RWPE1 (cell line): ENCODE data around the gene LYPD6.

Experiments used
- CTCF ChIA-PET: fragments of 350-600 bp; sonication (Branson Sonifier 250); formaldehyde crosslinking; extraction: SDS; loops from one replicate; lab custom pipeline; 2021; lab: Yijun Ruan, JAX
- POLR2A ChIA-PET: fragments of 400-600 bp; formaldehyde crosslinking; extraction: SDS; loops from one replicate; lab custom pipeline; 2020; ENCODE audit warnings: antibody characterized with exemption; ENCODE audit not compliant: low non-redundant PET; lab: Yijun Ruan, JAX
- DNase-seq: peaks from one replicate; pipeline ENCODE4 v3.0.0; 2012; ENCODE audit warnings: low spot score
- H3K27ac ChIP-seq: fragments of 450-650 bp; 2 replicates; pipeline ENCODE4 v1.5.1; 2017
- TF ChIP-seq, protein P1 (sequence below): fragments of 450-650 bp; conservative IDR thresholded peaks from 2 replicates; pipeline ENCODE4 v1.5.1; 2017; ENCODE audit warnings: low read depth, mild to moderate bottlenecking

Gene LYPD6

GRCh38 chr2:149370061-149370775 lies 39.8 kb downstream of the LYPD6 start:
- ChIA-PET CTCF (no interaction called here), POLR2A (no interaction called here)
- no peak for DNase-seq
- TF ChIP-seq, protein P1, sequence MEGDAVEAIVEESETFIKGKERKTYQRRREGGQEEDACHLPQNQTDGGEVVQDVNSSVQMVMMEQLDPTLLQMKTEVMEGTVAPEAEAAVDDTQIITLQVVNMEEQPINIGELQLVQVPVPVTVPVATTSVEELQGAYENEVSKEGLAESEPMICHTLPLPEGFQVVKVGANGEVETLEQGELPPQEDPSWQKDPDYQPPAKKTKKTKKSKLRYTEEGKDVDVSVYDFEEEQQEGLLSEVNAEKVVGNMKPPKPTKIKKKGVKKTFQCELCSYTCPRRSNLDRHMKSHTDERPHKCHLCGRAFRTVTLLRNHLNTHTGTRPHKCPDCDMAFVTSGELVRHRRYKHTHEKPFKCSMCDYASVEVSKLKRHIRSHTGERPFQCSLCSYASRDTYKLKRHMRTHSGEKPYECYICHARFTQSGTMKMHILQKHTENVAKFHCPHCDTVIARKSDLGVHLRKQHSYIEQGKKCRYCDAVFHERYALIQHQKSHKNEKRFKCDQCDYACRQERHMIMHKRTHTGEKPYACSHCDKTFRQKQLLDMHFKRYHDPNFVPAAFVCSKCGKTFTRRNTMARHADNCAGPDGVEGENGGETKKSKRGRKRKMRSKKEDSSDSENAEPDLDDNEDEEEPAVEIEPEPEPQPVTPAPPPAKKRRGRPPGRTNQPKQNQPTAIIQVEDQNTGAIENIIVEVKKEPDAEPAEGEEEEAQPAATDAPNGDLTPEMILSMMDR = no peak
- no peak overlapping the region for H3K27ac ChIP-seq

- ChIA-PET POLR2A (no interaction called here), CTCF (no interaction called here)
- H3K27ac ChIP-seq = no peak overlapping the region
- DNase-seq = no peak
- TF ChIP-seq, protein P1 = no peak
Observed at GRCh38 chr2:149371476-149371875, 41.1 kb downstream of the LYPD6 start.

DNA sequence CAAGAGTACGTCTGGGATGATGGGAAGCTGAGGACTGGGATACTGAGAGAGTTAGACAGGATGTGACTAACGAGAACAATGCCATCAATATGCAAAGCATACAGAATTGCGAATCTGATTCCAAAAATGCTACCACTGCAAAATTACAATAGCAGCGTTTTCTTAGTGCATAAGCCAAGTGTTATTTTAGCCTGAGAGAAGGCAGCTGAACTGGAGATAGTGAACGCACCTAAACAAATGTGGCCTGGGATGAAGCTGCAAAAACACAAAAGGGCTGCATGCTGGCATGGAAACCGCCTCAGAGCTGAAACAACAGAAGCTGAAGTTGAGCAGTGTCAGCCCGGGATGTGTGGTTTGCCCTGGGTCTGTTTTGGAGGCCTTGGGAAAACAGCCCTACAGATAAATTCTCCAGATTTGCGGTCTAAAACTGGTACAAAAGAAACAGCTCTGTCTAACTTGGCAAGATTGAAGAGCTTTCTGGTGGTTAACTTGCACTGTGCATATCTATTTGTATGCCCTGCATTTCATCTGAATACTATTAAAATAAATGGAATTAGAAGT lies 45.5 kb downstream of the LYPD6 start:
- H3K27ac ChIP-seq = no peak overlapping the region
- ChIA-PET POLR2A (no interaction called here), CTCF (no interaction called here)
- DNase-seq = no peak
- TF ChIP-seq, protein P1 = no peak

- no peak overlapping the region for H3K27ac ChIP-seq
- POLR2A ChIA-PET = no interaction called here
- TF ChIP-seq, protein P1 = no peak
- DNase-seq = no peak
- CTCF ChIA-PET = no interaction called here
Observed at GRCh38 chr2:149380205-149380604, 49.8 kb downstream of the LYPD6 start.

GRCh38 chr2:149383340-149383739 lies 53.0 kb downstream of the LYPD6 start:
- no peak for DNase-seq
- POLR2A ChIA-PET = no interaction called here
- CTCF ChIA-PET = no interaction called here

DNA sequence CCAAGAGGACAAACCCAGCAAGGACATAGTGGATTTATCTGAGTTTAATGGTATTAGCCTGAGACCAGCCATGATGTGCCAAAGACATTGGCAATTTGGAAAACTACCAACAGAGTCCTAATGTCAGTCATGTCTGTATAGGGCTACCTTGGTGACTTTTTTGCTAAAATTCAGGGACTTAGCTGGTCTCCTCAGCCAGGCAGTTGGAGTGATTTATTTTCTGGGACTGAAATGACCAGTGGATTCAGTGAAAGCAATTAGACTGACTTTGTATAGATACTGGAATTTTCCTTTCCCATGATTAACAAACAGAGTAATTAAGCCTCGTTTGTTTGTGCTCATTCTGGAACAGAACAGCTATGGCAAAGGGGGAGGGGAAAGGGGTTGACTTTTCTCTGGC lies 55.0 kb downstream of the LYPD6 start:
- CTCF ChIA-PET = interaction anchor here (0.6 kb wide), 1 partner anchor 422 kb away, joined by 3 read pairs; no protein-coding TSS in a partner anchor
- POLR2A ChIA-PET = no interaction called here
- no peak for DNase-seq
- TF ChIP-seq, protein P1 = no peak
- no peak overlapping the region for H3K27ac ChIP-seq

More at GRCh38 chr2:149383340-149383739, 53.0 kb downstream of the LYPD6 start:
- TF ChIP-seq, protein P1 = no peak
- no peak overlapping the region for H3K27ac ChIP-seq
